ENCODE data around the gene PCDHGB3. TPM values are rescaled to one million over a fixed set of nuclear protein-coding genes. Genes with fewer than 3 reads are reported as not detected.
A peak's percentile ranks its signal among the peaks of the same experiment; 100 is the strongest.
"Not testable (repeated sequence)": the region's sequence is repeated elsewhere in the genome, so short reads cannot be mapped to it uniquely, and the experiment has no call there.

Gene PCDHGB3
- total and polyA plus RNA-seq, 11 donors, result 1.7 to 14.9 (median 8.5) TPM

GRCh38 chr5:141387557-141388311 lies 17.7 kb downstream of the PCDHGB3 start, which contains the start of gene PCDHGB4:
Gene PCDHGB4 (plus strand): TSS chr5:141387698. CDS start chr5:141387885, 187 bp downstream.
- peak; percentile 21 to 64 (median 54) for TF ChIP-seq CTCF (IDR thresholded peaks at IDR 0.05)
- H3K9me3 ChIP-seq, result peaks cover 0 to 96% (median 63%) of the 10 kb centered on the region in 12 donors
- intact Hi-C loops (cut with DNase I); H3K27ac ChIP-seq; H3K4me1 ChIP-seq: not testable (repeated sequence)
- peak within 1 kb of the TSS in 9 of 12 donors; percentile 30 to 48 (median 40) for H3K4me3 ChIP-seq
- DNase-seq (peak in 1 of 5 donors; percentile 54), ATAC-seq (peak; percentile 83 to 94 (median 88))
- H3K36me3 ChIP-seq, result peaks cover 0 to 22% (median 0%) of the 10 kb centered on the region in 9 donors
- WGBS, 4 donors, result 13 to 20% (median 18%) methylated on average over 19 to 23 of the region's 40 CpGs
- H3K27me3 ChIP-seq, result peaks cover 0 to 42% (median 0%) of the 10 kb centered on the region in 9 donors

GRCh38 chr5:141388661-141389060 lies 18.6 kb downstream of the PCDHGB3 start:
- no peak for ATAC-seq
- Histone ChIP-seq H3K27me3 (peaks cover 0 to 35% (median 0%) of the 10 kb centered on the region in 9 donors), H3K4me3 (no peak overlapping the region), H3K27ac (no peak overlapping the region), H3K36me3 (peaks cover 0 to 23% (median 0%) of the 10 kb centered on the region in 9 donors), H3K9me3 (peaks cover 0 to 96% (median 65%) of the 10 kb centered on the region in 12 donors), H3K4me1 (peaks cover 0 to 8% (median 0%) of the 10 kb centered on the region in 12 donors)
- 54 to 64% (median 61%) methylated on average over 10 of the region's 10 CpGs for WGBS, 4 donors
- intact Hi-C loops (cut with DNase I), result no loop called here
- TF ChIP-seq CTCF (IDR thresholded peaks at IDR 0.05) (no peak), POLR2A (IDR thresholded peaks at IDR 0.05) (no peak)
- no peak for DNase-seq

- Histone ChIP-seq H3K36me3 (peaks cover 0 to 23% (median 0%) of the 10 kb centered on the region in 9 donors), H3K27ac (no peak overlapping the region), H3K27me3 (peaks cover 0 to 33% (median 0%) of the 10 kb centered on the region in 9 donors), H3K4me3 (no peak overlapping the region), H3K9me3 (peaks cover 0 to 96% (median 65%) of the 10 kb centered on the region in 12 donors), H3K4me1 (peaks cover 0 to 8% (median 0%) of the 10 kb centered on the region in 12 donors)
- intact Hi-C loops (cut with DNase I), result no loop called here
- TF ChIP-seq CTCF (IDR thresholded peaks at IDR 0.05) (no peak), POLR2A (IDR thresholded peaks at IDR 0.05) (no peak)
- 40 to 52% (median 46%) methylated on average over 62 to 77 of the region's 77 CpGs for WGBS, 4 donors
- no peak for ATAC-seq
- DNase-seq, result no peak
Observed at GRCh38 chr5:141389153-141390042, 19.4 kb downstream of the PCDHGB3 start.
